ENCODE measurements around the gene EEA1. TPM values are rescaled to one million over a fixed set of nuclear protein-coding genes. Genes with fewer than 3 reads are reported as not detected.

Gene EEA1
- polyA plus RNA-seq, 1 donor from 2014 or later, result 5.6 TPM

DNA sequence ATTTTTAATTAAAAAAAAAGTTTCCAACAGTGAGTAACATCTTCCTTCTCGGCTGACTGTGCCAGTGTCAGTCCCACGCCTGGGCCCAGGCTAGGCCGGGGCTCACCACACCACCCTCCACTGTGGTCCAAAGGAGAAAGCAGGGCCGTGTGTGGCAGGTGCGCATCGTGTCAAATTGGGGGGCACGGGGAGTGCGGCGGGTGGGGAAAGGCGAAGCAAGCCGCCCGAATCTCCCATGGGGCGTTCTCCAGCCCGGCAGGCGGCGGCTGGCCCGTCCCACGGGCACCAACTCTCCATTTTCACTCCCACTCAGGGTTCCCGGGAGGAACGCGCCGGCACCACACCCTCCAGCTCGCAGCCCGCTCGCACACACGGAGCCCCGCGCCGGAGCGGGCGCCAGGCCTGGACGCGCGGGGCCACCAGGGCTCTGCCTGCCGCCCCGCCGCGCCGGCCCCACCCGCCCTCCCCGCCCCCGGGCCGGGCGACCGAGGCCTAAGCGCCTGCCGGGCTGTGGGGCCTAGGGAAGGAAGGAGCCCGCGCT is 604 bp downstream of the EEA1 start:
- Histone ChIP-seq H3K27ac (ENCODE audit: low read length) (peak overlapping the region; percentile 78), H3K4me3 (ENCODE audit: low read length) (peak overlapping the region; percentile 79), H3K9ac (ENCODE audit: low read length) (peak overlapping the region; percentile 78), H3K27me3 (ENCODE audit: insufficient read depth, low read depth, low read length) (no peaks in the 10 kb centered on the region), H3K4me2 (ENCODE audit: low read length) (peak overlapping the region; percentile 84), H2AFZ (ENCODE audit: low read depth, low read length) (peak overlapping the region; percentile 77), H3F3A (ENCODE audit: insufficient read depth, low read length, poor library complexity, severe bottlenecking) (no peaks in the 10 kb centered on the region), H4K20me1 (ENCODE audit: insufficient read depth) (no peaks in the 10 kb centered on the region), H3K9me3 (ENCODE audit: low read length) (no peaks in the 10 kb centered on the region), H3K9me2 (ENCODE audit: insufficient read depth, low read length) (no peaks in the 10 kb centered on the region), H3K36me3 (ENCODE audit: insufficient read depth, low read length) (no peaks in the 10 kb centered on the region), H3K79me2 (replicated peaks; ENCODE audit: insufficient read depth, low read length) (peaks cover 15% of the 10 kb centered on the region)
- no peak for TF ChIP-seq RAD21 (conservative IDR thresholded peaks at IDR 0.05)
- TF ChIP-seq SMC3 (conservative IDR thresholded peaks at IDR 0.05; ENCODE audit: poor library complexity), result no peak
- no peak for TF ChIP-seq TAF1 (IDR thresholded peaks at IDR 0.05; ENCODE audit: low read depth)
- TF ChIP-seq, protein P1, sequence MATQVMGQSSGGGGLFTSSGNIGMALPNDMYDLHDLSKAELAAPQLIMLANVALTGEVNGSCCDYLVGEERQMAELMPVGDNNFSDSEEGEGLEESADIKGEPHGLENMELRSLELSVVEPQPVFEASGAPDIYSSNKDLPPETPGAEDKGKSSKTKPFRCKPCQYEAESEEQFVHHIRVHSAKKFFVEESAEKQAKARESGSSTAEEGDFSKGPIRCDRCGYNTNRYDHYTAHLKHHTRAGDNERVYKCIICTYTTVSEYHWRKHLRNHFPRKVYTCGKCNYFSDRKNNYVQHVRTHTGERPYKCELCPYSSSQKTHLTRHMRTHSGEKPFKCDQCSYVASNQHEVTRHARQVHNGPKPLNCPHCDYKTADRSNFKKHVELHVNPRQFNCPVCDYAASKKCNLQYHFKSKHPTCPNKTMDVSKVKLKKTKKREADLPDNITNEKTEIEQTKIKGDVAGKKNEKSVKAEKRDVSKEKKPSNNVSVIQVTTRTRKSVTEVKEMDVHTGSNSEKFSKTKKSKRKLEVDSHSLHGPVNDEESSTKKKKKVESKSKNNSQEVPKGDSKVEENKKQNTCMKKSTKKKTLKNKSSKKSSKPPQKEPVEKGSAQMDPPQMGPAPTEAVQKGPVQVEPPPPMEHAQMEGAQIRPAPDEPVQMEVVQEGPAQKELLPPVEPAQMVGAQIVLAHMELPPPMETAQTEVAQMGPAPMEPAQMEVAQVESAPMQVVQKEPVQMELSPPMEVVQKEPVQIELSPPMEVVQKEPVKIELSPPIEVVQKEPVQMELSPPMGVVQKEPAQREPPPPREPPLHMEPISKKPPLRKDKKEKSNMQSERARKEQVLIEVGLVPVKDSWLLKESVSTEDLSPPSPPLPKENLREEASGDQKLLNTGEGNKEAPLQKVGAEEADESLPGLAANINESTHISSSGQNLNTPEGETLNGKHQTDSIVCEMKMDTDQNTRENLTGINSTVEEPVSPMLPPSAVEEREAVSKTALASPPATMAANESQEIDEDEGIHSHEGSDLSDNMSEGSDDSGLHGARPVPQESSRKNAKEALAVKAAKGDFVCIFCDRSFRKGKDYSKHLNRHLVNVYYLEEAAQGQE (IDR thresholded peaks at IDR 0.05; ENCODE audit: borderline replicate concordance), result no peak
- no peak for TF ChIP-seq EZH2 (IDR thresholded peaks at IDR 0.05; ENCODE audit: borderline replicate concordance, insufficient read depth, low read length, poor library complexity, severe bottlenecking)
- TF ChIP-seq, protein P2, sequence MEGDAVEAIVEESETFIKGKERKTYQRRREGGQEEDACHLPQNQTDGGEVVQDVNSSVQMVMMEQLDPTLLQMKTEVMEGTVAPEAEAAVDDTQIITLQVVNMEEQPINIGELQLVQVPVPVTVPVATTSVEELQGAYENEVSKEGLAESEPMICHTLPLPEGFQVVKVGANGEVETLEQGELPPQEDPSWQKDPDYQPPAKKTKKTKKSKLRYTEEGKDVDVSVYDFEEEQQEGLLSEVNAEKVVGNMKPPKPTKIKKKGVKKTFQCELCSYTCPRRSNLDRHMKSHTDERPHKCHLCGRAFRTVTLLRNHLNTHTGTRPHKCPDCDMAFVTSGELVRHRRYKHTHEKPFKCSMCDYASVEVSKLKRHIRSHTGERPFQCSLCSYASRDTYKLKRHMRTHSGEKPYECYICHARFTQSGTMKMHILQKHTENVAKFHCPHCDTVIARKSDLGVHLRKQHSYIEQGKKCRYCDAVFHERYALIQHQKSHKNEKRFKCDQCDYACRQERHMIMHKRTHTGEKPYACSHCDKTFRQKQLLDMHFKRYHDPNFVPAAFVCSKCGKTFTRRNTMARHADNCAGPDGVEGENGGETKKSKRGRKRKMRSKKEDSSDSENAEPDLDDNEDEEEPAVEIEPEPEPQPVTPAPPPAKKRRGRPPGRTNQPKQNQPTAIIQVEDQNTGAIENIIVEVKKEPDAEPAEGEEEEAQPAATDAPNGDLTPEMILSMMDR (IDR thresholded peaks at IDR 0.05; ENCODE audit: poor library complexity, severe bottlenecking), result no peak
- no peak for TF ChIP-seq EP300 (conservative IDR thresholded peaks at IDR 0.05; ENCODE audit: poor library complexity, severe bottlenecking)
- no peak for TF ChIP-seq POLR2AphosphoS5 (IDR thresholded peaks at IDR 0.05)
- TF ChIP-seq MXI1 (conservative IDR thresholded peaks at IDR 0.05; ENCODE audit: poor library complexity, severe bottlenecking), result no peak

DNA sequence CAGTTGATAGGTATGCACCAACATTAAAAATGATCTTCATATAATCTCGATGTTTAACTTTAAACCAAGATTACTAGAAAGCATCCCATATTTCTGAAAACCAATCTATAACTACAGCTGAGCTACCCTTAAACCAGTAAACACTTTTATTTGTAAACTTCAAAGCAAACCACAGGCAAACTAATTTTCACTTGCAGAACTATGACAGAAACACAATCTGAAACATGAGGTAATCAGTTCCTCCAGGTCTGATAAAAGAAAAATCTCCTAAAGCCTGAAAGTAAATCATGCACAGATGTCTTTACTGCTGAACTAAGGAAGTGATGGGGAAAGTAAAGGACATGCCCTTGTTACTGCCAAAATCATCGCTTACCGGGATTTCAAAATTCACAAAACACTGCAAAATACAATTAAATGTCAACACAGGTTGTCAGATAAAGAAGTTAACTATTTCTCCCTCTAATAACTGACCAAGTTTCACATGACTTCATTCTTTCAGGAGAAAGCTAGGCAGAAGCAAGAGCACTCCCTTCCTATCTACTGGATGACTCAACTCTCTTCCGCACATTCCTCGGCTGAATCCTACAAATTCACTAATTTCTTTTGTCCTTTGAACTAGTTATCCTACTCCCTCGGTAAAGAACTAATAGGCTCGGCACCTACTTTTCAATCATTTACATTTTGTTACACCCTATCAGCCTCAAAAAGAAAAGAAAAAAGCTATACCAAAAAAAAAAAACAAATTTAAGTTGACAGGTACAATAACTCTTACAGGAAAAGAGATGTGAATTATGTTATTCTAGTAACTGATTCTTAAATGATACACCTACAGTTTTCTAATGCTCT is 1.4 kb downstream of the EEA1 start:
- H3K36me3 ChIP-seq (ENCODE audit: insufficient read depth, low read length), result no peaks in the 10 kb centered on the region
- H3K9ac ChIP-seq (ENCODE audit: low read length), result peak overlapping the region; percentile 78
- H3K4me2 ChIP-seq (ENCODE audit: low read length), result peak overlapping the region; percentile 84
- H2AFZ ChIP-seq (ENCODE audit: low read depth, low read length), result no peak overlapping the region
- H3K9me3 ChIP-seq (ENCODE audit: low read length), result no peaks in the 10 kb centered on the region
- no peaks in the 10 kb centered on the region for H3K27me3 ChIP-seq (ENCODE audit: insufficient read depth, low read depth, low read length)
- H3K27ac ChIP-seq (ENCODE audit: low read length), result peak overlapping the region; percentile 78
- no peaks in the 10 kb centered on the region for H3F3A ChIP-seq (ENCODE audit: insufficient read depth, low read length, poor library complexity, severe bottlenecking)
- H3K4me3 ChIP-seq (ENCODE audit: low read length), result peak overlapping the region; percentile 79
- TF ChIP-seq POLR2AphosphoS5 (IDR thresholded peaks at IDR 0.05), result no peak
- no peak for TF ChIP-seq RAD21 (conservative IDR thresholded peaks at IDR 0.05)
- no peak for TF ChIP-seq EP300 (conservative IDR thresholded peaks at IDR 0.05; ENCODE audit: poor library complexity, severe bottlenecking)
- no peak for TF ChIP-seq EZH2 (IDR thresholded peaks at IDR 0.05; ENCODE audit: borderline replicate concordance, insufficient read depth, low read length, poor library complexity, severe bottlenecking)
- TF ChIP-seq, protein P1 (IDR thresholded peaks at IDR 0.05; ENCODE audit: borderline replicate concordance), result no peak
- TF ChIP-seq, protein P2 (IDR thresholded peaks at IDR 0.05; ENCODE audit: poor library complexity, severe bottlenecking), result no peak
- TF ChIP-seq SMC3 (conservative IDR thresholded peaks at IDR 0.05; ENCODE audit: poor library complexity), result no peak
- TF ChIP-seq MXI1 (conservative IDR thresholded peaks at IDR 0.05; ENCODE audit: poor library complexity, severe bottlenecking), result no peak
- TF ChIP-seq TAF1 (IDR thresholded peaks at IDR 0.05; ENCODE audit: low read depth), result no peak
- H4K20me1 ChIP-seq (ENCODE audit: insufficient read depth), result no peaks in the 10 kb centered on the region
- H3K79me2 ChIP-seq (replicated peaks; ENCODE audit: insufficient read depth, low read length), result peaks cover 15% of the 10 kb centered on the region
- H3K9me2 ChIP-seq (ENCODE audit: insufficient read depth, low read length), result no peaks in the 10 kb centered on the region

Data from neural cell (in vitro differentiated cells).